ENCODE data around the gene HSPA1B.

- TF ChIP-seq, protein P1, sequence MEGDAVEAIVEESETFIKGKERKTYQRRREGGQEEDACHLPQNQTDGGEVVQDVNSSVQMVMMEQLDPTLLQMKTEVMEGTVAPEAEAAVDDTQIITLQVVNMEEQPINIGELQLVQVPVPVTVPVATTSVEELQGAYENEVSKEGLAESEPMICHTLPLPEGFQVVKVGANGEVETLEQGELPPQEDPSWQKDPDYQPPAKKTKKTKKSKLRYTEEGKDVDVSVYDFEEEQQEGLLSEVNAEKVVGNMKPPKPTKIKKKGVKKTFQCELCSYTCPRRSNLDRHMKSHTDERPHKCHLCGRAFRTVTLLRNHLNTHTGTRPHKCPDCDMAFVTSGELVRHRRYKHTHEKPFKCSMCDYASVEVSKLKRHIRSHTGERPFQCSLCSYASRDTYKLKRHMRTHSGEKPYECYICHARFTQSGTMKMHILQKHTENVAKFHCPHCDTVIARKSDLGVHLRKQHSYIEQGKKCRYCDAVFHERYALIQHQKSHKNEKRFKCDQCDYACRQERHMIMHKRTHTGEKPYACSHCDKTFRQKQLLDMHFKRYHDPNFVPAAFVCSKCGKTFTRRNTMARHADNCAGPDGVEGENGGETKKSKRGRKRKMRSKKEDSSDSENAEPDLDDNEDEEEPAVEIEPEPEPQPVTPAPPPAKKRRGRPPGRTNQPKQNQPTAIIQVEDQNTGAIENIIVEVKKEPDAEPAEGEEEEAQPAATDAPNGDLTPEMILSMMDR (IDR thresholded peaks at IDR 0.05), result no peak
- no peak for TF ChIP-seq EZH2 (IDR thresholded peaks at IDR 0.05; ENCODE audit: borderline replicate concordance, insufficient read depth, low read depth, low read length, poor library complexity, severe bottlenecking)
These were observed 5.3 kb upstream of the HSPA1B start for GRCh38 chr6:31822036-31822821.

Measured in B cell (primary cell).